Fibroblast of skin of back (primary cell): ENCODE measurements around the gene RDH13.
"Not testable (repeated sequence)": the region's sequence is repeated elsewhere in the genome, so short reads cannot be mapped to it uniquely, and the experiment has no call there.

Source experiments
- DNase-seq: peaks from one replicate; pipeline ENCODE4 v3.0.0-alpha.2; 2013

RDH13 gene

DNA sequence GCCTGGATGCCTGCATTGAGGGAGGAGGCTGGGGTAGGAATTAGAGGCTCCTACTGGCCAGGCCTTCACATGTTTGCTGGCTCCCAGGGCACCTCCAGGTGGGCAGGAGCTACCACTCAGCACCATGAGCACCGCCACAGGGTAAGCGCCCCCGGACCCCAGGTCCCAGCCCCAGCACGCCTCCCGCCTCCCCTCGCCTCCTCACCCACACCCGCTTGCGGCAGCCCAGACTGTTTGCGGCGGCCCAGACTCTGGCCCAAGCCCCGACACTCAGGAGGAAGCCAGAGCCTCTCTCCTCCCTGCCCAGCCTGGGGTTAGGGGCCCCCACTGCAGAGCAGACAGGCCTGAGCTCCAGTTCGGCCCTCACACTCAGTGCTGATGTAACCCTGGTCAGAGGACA, 13.4 kb upstream of the RDH13 start:
- no peak for DNase-seq

DNA sequence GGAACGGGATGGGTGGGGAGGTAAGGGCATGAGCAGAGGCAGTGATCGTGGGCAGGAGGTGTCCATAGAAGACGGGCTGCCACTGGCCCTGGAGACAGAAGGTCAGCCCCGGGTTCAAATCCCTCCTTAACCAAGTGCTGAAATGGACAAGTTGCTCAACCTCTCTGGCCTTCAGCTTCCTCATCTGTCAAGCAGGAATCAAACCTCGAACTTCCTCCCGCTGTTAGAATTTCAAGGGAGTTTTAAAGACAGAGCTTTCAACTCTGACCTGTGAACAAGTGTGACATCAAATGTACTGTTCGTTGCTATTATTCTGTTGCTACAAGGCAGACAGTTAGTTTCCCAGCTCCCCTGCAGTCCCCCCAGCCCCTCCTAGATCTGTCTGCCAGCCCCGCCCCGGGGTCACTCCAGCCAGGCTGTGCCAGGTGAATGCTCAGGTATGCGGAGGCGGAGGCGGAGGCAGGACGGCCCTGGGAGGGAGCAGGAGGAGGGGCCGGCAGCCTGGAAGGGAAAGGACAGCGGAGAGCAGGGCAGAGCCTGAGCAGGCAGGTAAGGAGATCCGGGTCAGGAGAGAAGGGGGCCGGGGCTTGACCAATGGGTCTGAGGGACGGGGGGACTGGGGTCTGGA, 12.5 kb upstream of the RDH13 start, which contains the start of gene EPS8L1:
EPS8L1 (plus strand) TSS at position 499 of the 628 bp plus-strand sequence. CDS start 576 bp downstream, outside the sequence.
- DNase-seq = no peak

DNA sequence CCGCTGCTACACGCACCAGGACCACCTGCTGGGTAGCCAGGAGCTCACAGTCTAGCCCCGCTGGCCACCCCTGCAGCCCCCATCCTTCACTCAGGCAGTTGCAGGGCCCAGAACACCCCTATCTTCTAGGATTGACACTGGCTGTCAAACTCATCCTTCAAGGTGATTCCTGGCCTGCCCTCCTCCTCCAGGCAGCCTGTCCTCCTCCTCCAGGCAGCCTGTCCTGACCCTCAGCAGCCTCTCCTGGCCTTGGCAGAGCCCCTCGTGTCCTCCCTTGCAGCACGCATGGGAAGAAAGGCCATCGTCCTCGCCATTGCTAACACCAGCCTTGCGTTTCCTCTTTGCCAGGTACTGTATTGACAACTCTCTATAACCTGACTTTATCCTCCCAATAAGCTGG, 9.0 kb upstream of the RDH13 start:
- DNase-seq = no peak

DNA sequence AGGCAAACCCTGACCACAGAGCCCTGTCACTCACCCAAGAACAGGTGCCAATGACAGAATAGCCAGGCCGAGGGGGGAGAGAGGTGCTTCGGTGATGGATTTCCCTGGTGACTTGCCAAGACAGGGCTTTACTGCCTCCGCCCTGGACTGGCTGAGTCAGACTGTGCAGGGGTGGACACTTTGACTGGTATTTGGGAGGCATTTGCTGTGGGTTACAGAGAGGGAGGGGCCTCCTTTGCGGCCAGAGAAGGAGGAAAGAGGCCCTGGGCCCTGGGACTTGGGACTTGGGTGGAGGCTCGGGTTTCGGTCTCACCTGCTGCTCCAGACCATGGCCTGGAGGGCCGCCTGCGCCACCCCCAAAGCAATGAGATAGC, 8.2 kb upstream of the RDH13 start:
- peak; percentile 65 for DNase-seq

DNA sequence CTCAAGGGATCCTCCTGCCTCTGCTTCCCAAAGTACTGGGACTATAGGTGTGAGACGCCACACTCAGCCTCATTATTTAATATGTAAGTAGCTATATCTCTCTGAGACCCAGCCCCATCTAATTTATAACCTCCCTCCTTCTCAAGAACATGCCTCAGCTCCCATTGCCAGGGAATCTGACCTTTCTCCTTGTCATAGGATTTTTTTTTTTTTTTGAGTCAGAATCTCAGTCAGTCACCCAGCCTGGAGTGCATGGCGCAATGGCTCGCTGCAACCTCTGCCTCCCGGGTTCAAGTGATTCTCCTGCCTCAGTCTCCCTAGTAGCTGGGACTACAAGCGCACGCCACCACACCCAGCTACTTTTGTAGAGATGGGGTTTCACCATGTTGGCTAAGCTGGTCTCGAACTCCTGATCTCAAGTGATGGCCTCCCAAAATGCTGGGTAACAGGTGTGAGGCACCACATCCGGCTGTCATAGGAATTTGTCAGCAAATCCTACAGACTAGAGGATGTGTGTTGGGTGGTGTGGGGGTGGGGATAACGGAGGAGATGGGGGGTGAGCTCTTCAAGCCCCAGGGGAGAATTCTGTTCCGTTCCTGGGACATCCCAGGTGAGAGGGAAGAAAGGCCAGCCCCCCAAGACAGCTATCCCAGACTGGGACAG, 7.6 kb upstream of the RDH13 start:
- DNase-seq = no peak

DNA sequence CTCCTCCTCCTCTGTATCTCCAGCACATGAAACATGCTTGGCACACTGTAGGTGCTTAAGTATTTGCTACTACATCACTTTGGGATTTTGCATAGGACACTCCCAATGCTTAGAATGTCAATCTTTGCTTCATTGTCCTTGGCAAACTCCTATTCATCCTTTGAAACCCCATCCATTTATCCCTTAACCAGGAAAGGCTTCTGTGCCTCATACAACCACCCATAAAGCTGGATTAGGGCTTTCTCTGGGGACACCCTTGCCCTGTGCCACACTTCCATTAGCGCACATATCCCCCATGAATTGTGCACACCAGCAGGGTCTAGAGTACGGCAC, 6.9 kb upstream of the RDH13 start:
- DNase-seq = no peak

DNA sequence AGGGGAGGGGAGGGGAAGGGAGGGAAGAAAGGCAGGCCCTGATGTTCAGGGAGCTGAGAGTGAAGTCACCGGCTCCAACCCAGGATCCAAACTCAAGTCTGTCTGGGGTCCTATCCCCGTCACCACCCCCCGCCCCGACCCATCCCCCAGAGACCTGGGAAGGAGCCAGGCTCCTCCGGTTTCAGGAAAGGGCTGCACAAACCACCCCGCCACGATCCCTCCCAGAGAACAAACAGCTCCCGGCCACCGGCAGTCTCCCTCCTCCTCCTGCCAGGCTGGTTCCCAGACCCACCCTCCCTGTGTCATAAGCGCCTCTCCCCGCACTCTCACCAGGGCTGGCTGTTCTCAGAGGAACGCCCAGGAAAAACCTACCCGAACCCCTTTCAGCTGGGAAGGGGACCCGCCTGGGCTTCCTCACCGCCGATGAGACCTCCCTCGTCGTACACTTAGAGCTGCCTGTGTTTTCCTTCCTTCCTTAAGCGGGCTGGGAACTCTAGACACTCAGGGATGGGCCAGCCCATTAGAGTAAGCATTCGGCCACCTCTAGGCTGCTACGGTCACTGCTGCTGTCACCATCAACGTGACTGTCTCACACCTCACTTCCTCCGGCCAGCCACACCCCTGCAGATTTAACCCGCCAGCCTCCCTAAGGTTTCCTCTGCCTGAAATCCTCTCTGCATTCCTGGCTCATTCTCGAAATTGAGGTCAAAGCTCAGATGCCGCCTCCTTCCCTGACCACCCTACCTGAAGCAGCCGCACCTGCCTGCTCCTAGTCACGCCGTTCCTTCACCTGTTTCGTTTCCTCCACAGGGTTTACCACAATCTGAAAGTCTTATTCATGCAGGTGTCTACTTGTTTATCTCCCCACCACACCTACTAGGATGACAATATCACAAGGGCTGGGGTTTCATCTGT, 6.3 kb upstream of the RDH13 start:
- peak; percentile 40 for DNase-seq

DNA sequence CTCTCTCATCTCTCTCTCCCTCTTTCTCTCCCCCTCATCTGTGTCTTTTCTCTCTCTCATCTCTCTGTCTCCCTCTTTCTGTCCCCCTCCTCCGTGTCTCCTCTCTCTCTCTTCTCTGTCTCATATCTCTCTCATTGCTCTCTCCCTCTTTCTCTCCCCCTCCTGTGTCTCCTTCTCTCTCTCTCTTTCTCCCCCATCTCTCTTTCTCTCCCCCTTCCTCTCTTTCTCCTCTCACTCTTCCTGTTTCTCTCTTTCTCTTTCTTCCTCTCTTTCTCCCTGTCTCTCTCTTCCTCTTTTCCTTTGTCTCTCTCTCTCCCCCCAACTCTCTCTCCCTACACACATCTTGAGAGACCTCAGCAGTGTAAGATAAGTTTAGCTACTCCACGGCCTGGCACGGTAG, 4.9 kb upstream of the RDH13 start:
- DNase-seq = no peak

DNA sequence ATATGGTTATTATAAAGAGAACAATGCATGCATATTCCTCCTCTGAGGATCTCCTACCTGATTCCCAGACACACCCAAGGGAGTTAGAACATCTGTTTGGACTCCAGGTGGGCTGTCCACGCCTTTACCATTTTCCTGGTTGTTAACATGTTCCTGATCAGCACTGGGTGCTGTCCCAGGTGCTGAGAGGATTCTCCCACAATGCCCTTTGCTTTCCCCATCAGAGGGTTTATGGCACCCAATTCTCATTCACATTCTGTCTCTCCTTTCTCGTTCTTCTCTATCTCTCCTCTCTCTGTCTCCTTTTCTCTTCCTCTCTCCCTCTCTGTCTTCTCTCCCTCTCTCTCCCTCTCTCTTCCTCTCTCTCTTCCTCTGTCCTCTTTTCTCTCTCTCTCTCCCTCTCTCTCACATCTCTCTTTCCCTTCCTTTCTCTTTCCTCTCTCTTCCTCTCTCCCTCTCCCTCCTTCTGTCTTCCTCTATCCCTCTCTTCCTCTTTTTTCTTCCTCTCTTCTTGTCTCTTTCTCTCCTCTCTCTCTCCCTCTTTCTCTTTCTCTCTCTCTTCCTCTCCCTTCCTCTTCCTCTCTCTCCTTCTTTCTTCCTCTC, 3.3 kb upstream of the RDH13 start:
- no peak for DNase-seq

DNA sequence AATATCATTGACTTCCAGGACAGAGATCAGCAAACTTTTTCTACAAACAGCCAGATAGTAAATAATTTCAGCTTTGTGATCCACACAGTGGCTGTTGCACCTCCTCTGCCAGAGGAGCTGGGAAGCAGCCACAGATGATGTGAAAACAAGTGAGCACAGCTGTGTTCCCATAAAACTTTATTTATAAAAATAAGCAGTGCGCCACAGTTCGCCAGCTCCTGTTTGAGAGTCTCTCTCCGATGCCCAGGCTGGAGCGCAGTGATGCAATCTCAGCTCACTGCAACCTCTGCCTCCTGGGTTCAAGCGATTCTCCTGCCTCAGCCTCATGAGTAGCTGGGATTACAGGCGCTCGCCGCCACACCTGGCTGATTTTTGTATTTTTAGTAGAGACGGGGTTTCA, 2.6 kb upstream of the RDH13 start:
- DNase-seq = not testable (repeated sequence)

DNA sequence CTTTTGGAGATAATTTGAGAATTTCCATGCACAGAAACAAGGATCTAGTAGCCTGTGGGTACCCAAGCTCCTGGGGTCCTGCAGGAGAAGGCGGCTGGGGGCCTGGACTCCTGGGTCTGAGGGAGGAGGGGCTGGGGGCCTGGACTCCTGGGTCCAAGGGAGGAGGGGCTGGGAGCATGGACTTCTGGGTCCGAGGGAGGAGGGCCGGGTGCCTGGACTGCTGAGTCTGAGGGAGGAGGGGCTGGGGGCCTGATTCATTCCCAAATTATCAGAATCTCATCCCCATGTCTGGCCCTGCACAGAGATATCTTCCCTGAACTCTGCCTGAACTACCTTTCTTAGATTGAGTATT, 520 bp upstream of the RDH13 start:
- no peak for DNase-seq

DNA sequence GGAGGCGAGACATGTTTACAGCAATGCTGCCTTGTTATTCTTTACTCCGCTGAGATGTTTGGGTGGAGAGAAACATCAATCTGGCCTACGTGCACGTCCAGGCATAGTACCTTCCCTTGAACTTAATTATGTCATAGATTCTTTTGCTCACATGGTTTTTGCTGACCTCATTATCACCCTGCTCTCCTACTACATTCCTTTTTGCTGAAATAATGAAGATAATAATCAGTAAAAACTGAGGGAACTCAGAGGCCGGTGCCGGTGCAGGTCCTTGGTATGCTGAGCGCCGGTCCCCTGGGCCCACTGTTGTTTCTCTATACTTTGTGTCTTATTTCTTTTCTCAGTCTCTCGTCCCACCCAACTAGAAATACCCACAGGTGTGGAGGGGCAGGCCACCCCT, 2.7 kb downstream of the RDH13 start:
- not testable (repeated sequence) for DNase-seq

DNA sequence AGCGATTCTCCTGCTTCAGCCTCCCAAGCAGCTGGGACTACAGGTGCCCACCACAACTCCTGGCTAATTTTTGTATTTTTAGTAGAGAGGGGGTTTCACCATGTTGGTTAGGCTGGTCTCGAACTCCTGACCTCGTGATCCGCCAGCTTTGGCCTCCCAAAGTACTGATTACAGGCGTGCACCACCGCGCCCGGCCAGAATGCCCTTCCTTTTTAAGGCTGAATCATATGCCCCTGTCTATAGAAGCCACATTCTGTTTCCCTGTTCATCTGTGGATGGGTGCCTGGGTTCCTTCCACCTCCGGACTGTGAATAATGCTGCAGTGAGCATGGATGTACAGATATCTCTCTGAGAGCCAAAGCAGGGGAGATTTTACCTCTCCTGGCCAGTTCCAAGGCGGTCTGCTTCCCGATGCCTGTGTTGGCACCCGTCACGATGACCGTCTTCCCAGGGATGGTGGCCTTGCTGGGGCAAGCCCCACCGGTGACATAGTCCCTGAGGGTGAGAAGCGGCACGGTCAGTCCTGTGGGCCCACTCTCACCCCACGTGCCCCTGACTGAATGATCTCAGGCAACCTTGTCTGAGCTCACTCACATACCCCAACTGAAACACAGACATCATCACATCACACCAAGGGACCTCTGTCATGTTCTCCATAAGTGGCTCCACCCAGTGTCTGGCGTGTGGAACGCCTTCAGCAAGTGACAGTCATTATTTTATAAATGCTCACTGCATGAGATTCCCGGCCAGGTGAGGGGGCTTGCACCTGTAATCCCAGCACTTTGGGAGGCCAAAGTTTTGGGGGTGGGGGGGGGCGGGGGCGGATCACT, 4.0 kb downstream of the RDH13 start:
- DNase-seq = no peak

DNA sequence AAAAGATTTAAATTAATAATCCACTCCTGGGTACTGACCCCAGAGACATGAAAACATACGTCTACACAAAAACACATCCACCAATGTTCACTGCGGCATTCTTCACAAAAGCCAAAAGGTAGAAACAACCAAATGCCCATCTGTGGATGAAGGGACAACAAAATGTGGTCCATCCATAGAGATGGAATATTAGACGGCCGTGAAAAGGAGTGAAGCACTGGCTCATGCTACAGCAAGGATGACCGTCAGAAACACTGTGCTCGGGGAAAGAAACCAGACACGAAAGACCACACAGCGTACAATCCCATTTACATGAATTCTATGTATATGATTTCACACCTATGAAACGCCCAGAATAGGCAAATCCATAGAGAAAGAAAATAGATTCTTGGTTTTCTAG, 6.1 kb downstream of the RDH13 start:
- no peak for DNase-seq

DNA sequence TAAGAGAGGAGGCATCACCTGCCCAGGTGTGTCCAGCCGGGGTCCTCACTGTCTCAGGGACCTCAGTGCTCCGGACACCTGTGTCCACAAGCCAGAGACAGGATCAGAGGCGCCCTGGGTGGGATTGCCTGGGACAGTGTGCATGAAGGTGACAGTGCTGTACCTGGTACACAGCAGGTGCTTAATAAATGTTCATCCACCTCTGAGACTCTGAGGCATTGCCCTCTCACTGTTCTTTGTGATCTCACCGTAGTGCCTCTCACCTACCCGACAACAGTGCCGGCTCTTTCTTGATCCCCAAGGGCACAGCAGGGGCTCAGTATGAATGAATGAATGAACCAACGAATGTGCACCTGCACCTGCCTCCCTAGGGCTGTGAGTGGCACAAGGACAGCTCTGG, 9.2 kb downstream of the RDH13 start:
- DNase-seq = no peak

DNA sequence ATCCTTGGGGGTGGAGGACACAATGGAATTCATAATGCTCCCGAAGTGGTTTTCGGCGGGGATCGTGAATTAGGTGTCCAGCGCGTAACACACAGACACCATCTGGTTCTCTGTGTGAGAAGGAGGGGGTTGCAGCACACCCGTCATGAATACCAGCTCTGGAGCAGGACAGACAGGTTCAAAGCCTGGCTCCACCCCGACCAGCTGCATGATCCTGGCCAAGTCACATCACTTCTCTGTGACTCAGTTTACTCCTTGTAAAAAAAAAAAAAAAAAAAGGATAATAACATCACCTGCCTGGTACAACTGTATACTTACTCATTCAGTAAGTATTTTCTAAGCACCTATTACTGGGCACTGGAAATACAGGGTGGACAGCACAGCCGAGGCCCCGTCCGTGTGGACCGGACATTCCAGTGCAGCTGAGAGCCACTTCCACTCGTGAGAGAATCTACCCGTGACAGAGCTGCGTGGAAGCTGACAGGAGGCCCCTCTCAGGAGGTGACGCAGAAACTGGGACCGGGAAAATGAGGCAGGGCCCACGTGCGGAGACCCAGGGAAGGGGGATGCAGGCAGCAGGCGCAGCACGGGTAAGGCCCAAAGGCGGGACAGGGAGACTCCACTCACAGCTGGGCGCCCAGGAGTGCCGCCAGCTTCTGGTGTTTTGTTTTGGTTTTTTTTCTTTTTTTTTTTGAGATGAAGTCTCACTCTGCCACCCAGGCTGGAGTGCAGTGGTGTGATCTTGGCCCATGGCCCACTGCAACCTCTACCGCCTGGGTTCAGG, 12.0 kb downstream of the RDH13 start:
- DNase-seq = no peak

DNA sequence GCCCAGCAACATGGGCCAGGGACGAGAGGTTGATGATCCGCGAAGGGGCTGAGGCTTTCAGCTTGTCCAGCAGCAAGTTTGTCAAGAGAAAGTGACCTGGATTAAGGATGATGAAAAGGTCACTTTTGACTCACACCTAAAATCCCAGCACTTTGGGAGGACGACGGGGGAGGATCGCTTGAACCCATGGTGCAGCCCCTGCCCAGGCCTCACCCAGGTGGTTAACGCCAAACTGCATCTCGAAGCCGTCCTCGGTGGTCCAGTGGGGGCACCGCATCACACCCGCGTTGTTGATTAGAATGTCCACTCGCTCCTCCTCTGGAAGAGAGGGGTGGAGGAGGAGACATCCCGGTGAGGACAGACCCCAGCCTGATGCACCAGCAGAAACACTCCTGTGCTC, 14.5 kb downstream of the RDH13 start:
- DNase-seq = no peak

DNA sequence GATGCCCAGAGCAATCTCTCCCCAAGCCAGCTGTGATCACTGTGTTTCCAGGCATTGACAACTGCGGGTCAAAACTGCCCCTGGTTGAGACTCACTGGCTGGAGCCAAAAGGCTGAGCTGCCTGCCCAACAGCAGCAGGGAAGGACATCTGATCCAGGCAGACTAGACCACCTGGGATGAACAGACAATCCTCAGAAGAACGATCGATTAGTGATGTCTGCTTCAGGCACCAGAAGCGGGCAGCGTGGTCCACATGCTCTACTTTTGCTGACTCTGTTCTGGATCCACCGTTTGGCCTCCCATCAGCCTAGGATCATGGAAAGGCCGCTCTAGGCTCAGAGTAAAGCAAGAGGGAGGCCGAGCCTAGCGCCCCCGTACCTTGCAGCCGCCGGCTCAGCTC, 15.0 kb downstream of the RDH13 start:
- DNase-seq = no peak

DNA sequence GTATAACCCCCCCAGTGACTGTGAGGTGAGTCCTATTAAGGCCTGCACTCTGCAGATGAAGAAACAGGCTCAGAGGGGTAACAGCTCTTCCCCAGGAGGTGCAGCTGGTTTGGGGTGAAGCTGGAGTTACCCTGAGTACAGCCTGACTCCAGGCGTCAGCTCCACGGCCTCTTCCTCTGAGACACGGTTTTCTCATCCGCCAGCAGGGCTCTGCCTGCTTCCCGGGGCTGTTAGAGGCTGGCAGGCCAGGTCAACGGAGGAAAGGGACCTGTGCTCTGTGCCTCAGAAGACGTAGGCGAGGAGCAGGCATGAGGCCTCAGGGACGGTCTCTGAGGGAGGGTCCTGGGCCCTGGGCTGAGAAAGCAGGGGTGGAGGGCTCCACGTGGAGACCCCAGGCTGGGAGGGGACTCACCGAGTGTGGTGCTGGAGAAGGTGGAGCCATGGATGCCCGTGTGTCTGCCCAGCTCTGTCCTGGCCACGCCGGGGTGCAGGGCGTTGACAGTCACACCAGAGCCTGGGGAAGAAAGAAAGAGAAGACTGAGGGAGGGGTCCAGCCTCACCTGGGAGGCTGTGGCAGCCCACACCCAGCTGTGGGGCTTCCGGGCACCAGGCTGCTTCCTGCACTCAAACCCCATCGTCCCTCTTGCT, 15.8 kb downstream of the RDH13 start:
- DNase-seq = no peak

DNA sequence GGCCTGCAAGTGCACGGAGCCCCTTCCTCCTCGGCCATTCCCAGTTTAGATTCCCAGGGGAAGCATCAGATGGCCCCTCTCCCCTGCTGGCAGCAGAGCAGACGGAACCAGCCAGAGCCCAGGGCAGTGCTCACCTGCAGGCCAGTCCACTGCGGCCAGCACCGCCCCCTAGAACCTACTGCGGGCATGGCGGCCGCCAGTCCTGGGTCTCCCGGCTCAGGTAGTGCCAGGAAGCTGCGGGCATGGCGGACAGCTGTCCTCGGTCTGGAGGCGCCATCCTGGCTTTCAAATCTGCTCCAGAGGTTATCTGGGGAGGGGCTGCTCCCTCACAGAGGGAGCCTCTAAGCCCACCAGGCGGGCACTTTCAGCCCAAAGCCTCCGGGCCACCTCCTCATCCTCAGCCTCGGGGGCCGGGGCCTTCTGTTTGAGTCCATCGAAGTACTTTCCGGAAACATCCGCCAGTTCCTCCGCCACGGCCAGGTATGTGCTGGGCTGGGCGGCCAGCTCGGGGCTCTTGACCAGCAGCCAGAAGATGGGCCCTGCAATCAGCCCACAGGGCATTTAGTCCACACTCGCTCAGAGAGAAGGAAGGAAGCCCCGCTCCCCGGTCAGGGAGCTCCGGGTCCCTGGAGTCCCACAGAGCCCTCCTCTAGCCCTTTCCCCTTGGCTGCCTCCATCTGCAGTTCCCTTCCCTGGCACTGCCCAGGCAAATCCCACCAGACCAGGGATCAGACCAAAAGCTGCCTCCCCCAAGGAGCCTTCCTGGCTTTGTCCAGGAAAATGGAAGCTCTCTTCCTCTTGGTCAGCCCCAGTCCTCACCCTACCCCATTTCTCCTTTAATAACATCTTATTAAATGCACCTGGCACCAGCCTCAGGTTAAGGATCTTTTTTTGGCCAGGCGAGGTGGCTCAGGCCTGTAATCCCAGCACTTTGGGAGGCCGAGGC, 17.9 kb downstream of the RDH13 start:
- DNase-seq = no peak
